GM19324 (cell line): ENCODE results near the gene LMO1.

ENCODE experiments used
- ATAC-seq: cut with Tn5 transposase; IDR thresholded peaks from one replicate; pipeline ENCODE4 v1.9.1; 2021; ENCODE audit warnings: mild to moderate bottlenecking, moderate library complexity; ENCODE audit not compliant: unreplicated experiment, low FRiP score

Gene LMO1

DNA sequence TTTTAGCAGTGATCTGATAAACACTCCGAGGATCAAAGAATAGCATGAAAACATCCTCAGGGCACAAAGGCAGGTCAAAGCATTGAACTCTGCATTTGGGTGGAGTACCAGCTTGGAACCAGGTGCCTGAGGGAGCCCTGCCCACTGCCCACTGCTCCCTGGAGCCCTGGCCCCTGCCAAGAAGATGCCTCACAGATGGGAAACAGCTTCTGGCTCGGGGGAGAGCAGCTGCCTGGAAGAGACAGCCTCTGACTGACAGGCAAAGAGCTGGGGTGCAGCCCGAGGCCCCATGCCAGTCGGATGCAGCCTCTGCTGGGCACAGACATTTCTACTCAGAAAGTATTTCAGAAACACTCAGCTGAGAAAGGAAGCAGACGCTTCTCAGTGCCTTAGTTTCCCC, 13.2 kb downstream of the LMO1 start:
- no peak for ATAC-seq

DNA sequence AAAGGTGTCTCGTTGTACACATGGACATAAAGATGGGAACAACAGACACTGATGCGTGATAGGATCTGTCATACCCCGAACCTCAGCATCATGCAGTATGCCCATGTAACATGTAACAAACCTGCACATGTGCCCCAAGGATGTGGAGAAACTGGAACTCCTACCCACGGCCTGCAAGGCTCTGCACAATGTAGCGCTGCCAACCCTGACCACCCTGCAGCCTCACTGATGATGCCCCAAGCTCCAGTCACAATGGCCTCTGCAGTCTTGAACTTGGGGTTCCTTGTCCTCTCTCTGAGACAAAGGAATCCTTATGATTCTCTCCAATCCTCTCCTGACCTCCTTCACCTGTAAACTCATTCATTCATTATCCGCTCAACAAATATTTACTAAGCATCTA, 14.2 kb downstream of the LMO1 start:
- ATAC-seq, result no peak

DNA sequence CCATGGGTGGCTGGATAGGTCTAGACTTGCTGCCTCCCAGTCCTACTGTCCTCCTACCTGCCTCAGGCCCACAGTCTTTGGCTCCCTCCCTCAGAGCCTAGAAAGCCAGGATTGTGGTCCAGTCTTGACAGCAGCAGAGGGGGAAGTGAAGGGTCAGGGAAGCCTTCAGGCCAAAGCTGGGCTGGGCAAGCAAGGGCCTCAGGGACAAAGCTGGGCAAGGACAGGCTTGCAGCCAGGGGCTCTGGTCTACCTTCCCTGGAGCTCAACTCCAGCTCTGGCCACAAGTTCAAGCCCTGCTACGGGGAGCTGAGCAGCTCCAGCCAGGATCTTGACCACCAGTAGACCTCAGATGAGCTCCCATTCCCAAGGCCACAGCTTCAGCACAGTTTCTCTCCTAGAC, 14.9 kb downstream of the LMO1 start:
- no peak for ATAC-seq

DNA sequence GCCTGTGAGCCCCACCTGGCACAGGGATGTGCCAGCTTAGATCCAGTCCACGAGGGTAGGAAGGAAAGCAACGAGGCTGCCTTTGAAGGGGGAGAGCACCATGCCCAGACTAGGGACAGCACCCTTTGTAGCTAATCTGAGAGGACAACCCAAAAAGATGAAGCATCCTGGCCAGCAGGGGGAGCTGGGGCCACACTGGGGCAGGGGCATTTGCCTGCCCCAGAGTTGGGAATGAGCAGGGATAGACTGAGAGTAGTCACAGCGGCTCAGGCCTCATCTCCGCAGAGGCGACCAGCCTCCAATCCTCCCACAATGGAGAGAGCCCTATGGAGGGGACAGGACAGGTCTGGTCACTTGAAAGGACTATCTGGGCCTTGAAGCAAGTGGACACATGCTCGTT, 16.4 kb downstream of the LMO1 start:
- no peak for ATAC-seq

DNA sequence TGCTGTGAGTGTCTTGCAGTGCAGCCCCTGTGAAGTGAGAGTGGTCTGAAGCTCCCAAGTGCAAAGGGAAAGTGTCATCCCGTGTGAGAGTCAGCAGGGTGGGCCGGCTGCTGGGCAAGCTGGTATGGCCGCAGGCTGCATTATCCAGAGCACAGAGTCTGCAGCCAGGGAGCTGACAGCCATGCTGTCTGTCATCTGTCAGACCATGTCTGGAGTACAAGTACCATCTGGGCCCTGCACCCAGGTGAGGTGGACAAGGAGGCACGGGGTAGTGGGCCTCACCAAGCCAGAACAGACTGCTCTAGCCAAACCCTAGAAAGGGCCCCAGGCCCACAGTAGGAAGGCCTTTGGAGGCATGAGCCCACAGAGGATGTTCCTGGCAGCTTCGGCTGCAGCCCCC, 20.2 kb downstream of the LMO1 start:
- ATAC-seq, result no peak

DNA sequence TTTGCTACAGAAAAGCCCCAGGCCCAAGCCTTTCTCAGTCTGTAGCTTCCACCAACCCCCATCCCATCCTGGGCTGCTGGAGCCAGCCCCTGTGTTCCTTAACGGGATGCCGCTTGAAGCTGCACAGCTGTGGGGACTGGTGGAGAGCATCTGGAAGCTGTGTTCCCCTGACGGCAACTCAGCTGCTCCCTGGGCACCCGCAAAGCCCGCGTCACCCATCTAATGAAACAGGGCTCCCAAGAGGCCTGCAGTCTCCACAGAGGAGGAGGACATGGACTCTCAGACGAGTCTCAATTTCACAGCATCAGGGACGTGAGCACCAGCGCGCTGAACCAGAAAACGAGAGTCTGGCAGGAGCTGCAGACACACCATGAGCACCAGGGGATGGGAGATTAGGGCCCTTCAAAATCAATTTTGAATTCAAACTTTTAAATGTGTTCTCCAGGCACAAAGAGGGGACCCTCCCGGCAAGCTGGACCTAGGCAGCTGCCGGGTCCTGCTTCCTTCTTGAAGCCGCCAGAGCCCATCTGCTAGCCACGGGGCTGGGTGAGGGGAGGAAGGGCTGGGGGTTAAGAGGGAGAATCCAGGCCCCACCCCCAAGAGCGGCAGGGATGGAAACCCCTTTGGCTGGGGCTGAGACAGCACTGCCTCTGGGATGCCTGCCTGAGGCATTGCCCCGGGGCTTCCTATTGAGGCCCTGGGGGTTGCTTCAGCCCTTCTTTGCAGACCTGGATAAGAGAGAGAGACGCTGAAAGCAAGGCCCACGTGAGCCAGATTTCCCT, 21.0 kb downstream of the LMO1 start:
- ATAC-seq, result no peak

DNA sequence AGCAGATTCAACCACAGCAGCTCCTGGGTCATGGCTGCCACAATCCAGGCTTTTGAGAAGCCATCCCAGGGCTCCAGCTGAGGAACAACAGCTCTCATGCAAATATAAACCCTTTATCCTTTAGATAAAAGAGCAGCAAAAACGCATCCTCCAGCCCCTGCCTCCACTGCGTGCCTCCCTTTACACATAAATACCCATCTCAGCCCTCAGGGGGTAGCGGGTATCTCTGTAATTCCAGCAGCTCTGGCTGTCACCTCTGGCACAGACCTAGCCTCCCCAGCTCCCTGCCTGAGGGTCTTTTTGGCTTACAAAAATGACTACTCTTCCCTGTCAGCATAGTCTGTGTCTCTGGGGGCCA, 21.6 kb downstream of the LMO1 start:
- no peak for ATAC-seq

DNA sequence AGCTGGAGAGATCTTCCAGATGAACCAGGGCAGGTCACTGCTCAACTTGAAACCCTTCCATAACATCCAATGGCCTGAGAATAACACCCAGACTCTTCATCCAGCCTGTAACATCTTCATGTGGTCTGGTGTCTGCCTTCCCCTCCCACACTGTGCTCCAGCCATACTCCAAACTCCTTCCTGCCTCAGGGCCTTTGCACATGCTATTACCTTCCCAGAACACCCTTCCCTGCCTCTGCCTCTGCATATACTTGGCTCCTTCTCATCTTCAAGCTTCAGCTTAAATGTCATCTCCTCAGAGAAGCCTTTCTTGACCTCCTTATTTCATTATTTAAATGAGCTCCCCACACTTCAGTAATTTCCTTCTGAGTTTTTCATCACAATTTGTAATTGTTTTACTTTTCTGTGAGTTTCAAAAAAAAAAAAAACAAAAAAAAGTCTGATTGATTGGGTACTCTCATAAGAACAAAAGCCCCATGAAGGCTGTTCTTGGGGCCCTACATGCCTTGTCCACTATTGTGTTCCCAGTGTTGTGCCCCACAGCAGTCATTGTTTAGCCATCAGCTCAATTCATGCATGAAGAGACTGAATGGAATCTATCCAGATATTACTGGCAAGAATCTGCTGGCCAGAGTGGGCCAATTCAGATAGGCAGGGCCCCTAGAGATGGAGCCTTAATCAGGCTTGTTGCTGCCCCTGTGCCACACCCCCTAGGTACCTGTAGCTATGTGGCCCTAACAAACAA, 22.1 kb downstream of the LMO1 start:
- no peak for ATAC-seq

DNA sequence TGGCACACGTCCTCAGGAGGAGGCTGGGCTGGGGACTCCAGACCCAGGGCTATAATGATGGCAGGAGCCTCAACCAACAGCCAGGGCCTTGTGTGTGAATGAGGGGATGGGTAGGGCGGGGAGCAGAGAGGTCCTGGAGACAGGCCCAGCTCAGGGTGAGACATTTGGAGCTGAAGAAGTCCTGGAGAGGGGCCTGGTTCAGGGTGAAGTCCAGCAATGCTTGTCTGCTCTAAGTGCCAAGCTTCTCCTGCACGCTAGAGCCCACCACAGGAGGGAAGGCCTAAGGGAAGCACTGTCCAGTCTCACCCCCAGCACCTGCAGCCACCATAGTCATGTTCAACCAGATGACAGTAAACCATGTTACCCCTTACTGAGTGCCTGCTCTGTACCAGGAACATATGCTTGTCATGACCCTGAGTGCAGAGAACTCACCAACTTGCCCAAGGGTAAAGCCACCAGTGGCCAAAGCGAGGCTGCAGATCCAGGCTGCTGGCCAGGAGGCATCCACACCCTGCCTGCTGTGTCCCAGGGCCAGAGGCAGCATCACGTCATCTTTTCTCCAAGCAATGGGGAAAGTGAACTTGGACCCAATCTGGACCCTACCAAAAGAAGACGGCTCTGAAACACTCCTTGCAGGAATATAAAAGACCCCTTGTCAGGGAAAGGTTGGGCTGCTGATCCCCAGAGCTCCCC, 24.0 kb downstream of the LMO1 start:
- ATAC-seq, result no peak

DNA sequence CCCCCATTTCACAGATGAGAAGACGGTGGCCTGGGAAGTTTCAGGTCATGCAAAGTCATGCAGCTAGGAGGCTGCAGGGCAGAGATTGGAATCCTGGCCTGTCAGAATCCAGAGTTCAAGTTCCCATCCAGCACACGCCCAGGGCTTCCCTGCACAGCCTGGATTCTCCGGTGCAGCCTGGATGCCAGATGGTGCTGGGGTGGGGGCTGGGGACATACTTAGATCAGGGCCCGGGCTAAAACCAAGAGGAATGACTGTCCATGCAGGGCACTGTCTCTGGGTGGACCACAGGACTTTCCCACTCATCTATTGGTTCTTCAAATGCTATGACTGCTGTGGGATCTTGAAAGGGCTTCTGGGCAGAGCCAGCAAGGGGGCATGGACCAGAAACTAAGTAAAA, 24.6 kb downstream of the LMO1 start:
- no peak for ATAC-seq

DNA sequence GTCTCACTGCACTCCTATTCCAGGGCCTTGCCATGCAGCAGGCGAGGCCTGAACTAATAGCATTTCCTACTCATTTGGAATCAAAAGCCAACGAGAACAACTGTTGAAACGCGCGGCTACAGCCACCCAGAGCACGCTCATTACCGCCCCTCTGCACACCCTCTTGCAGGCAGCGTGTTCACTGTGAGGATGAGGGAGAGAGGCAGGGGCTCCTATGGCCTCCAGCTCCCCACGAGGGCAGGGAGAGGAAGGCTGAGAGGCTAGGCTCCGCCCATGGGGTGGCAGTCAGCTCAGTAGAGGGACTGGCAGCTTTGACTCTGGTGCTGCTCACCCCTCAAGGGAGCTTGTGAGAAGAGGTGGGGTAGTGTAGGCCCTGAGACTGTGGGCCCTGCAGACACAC, 26.2 kb downstream of the LMO1 start:
- no peak for ATAC-seq

DNA sequence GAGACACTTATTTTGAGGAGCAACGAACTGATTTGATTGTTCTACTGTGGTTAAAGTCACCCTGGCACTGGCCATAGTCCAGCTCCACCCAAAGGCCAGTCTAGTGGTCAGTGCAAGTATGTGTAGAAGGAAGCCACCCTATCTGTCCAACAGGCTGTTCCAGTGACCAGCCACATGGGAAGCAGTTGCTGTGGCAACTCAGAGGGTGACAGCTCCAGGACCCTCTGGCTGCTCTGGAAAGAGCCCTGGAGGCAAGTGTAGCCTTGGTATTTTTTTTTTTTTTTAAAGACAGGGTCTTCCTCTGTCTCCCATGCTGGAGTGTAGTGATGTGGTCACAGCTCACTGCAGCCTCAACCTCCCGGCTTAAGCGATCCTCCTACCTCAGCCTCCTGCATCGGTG, 27.8 kb downstream of the LMO1 start:
- no peak for ATAC-seq

DNA sequence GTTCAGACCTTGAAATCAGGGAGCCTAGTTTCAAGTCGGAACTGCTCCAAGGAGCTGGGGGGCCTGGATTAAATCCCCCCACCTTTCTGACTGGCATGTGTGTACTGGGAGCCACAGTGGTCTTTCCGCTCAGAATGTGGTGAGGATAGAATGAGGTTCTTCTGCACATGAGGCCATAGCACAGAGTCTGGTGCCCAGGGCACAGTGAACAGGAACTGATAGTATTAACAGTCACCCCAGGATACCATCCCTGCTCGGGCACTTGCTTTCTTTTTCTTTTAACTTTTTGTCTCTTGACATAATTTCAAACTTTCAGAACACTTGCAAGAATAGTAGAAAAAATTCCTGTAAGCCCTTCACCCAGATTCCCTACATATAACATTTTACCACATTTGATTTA, 28.8 kb downstream of the LMO1 start:
- ATAC-seq, result no peak

DNA sequence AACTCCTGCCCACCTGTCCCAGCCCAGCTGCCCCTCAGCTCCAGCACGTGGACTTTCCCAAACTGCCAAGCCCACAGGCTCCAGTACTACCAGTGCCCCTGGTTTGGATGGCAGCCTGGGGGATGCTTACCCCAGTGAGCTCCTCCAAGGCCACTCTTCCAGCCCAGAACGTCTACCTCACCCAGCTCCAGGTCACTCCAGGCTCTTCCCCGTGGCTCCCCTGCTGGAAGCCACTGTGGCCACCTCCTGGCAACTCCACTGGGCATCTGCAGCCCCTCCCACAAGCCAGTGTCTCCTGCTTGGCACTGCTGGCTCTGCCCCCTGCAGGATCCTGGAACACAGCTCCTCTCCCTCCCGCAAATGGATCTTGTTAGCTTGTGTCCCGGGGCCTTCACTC, 29.3 kb downstream of the LMO1 start:
- no peak for ATAC-seq

DNA sequence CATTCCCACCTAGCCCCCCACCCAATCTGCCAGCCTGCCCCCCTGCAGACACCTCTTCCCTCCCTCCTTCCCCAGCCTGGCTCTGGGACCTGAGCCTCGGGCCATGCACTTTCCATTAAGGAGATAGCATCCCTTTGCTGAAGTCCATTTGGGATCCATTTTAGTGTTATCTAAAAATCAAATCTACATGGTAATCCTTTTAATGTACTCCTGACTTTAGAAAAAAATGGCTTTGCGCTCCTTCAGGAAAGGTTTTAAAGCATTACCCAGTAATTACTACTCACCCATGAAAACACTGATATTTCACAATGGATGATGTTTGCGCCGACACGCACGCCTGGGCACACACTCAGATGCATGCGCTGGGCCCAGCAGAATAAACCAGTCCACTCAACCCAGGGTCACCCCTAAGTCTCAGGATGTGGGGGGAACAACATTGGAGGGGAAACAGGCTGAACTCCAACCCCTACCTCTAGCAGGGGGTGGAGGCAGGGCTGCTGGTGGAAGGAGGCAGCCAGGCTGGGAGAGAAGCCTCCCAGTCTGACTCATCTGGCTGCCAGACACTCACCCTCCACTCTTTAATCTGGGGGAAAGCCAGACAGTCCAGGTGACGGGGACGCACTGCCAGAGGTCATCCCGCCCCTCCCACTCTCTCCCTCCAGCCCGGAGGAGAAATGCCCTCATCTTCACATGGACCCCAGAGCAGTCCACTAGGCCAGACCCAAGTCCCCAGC, 29.8 kb downstream of the LMO1 start:
- no peak for ATAC-seq

DNA sequence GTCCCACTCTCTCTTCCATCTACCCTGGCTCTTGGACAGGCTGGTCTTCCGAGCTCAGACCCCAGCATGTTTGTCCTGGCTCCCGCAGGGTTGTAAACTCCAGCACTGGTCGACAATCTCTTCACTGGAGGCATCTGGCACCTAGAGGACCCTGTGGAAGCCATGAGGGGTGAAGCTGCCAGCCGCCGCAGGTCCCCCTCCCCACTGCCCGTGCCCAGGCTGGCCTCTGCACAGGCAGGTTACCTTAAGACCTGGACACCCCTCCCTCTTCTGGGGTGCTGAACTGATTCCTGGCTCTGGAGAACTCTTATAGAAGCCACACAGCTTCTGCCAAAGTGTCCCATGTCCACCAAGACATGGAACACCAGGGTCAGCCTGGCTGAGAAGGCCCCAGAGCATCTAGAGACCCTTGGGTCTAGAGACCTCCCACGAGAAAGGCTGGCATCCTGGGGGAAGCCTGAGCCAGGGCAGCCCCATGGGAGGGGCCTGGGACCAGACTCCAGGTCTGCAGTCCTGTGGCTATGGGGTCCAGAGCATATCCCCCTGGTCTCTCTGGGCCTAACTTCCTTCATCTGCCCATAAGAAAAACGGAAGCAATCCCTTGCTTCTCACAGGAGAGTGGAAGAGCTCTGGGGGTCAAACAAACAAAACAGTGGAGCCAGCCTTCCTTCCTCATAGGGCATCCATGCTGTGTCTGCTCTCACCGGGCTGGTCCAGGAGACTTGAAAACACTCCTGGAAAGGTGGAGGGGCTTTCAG, 30.6 kb downstream of the LMO1 start:
- no peak for ATAC-seq

DNA sequence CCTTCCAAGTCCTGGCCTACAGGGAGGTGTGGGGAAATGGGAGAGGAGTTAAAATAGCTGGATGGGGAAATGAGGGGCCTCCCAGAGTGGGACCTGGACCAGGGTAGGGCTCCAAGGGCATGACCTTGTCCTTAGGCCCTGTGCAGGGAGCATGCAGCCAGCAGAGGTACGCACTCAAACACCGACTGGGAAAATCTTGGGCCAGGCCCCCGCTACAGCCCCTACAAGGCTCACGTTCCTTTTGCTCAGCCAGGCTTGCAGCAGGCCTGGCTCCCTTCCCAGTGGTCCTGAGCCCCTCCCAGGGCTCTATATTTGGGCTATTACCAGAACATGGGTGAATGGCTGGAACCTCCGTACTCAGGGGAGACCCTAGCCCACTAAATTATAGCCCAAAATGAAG, 31.3 kb downstream of the LMO1 start:
- no peak for ATAC-seq

DNA sequence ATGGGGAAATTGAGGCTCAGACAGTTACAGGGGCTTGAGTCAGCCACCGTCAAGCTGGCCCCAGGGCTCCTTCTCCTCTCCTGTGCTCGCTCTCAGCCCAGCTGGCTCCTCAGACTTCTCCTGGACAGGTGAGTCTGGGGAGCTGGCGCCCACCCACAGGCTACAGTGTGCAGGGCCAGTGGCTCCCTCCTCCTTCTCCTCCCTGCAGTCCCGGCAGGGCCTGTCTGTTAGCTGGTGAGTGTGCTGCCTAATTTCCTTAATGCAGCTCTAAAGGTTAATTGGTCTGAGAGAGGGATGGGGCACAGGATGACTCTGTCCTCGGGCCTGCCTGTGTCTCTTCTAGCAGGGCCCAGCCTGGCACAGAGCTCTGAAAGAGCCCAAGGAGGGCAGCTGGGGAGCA, 31.7 kb downstream of the LMO1 start:
- ATAC-seq, result no peak

DNA sequence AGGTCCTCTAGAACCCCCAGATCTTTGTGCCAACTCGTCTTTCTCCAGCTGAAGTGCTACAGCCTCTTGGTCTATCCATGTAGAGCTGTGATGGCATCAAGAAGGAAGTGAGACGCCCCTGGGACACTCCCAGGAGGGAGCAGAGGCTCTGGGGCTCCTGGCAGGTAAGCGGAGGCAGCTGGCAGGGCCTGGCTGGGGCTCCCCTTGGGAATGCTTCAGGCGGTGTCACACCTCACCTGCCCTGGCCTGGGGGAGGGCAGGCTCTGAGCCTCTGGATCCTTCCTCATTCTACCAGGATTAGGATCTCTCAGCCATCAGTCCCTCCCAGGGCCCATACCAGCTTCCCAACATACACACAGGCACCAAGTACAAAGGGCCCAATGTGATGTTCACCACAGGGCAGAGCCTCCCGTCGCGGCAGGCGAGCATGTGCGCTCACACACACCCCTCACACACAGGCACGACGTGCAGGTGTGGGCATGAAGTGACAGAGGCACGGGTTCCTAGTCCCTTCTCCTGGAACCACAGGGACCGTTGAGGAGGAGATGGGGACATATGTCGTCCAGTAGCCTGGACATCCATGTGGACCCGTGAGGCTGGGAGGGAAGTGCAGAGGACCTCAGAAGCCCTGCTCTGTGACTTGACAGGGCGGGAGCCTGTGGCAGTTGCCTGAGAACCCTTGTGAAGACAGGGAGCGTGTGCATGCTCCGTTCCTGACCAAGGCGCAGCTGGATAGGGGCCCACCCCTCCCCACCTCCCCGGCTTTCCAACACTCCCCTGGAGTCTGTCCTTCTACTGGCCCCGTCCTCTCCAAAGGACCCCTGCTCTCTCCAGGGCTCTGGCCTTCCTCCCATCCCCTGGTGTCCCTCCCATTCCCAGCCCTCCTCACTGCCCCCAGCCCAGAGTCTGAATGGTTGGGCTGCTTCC, 32.5 kb downstream of the LMO1 start:
- ATAC-seq, result no peak
